ENCODE data around the gene ABCE1.
A peak's percentile ranks its signal among the peaks of the same experiment; 100 is the strongest.

The ABCE1 gene

GRCh38 chr4:145177906-145178538, 79.9 kb downstream of the ABCE1 start:
- H3K27me3 ChIP-seq (ENCODE audit: low read depth, low read length), result no peaks in the 10 kb centered on the region
- peaks cover 15 to 18% of the 10 kb centered on the region in 2 donors for H3K4me1 ChIP-seq (ENCODE audit: control insufficient read depth in 1 of 2, insufficient read depth in 2 of 2, low read length in 2 of 2)
- peak overlapping the region; percentile 72 to 79 for H3K4me3 ChIP-seq (ENCODE audit: low read depth in 1 of 2, low read length in 2 of 2)

GRCh38 chr4:145178740-145179280, 80.7 kb downstream of the ABCE1 start:
- peaks cover 15 to 17% of the 10 kb centered on the region in 2 donors for H3K4me1 ChIP-seq (ENCODE audit: control insufficient read depth in 1 of 2, insufficient read depth in 2 of 2, low read length in 2 of 2)
- H3K36me3 ChIP-seq (ENCODE audit: control insufficient read depth in 1 of 2, insufficient read depth in 2 of 2, low read length in 2 of 2), result peaks cover 0 to 3% of the 10 kb centered on the region in 2 donors
- H3K4me3 ChIP-seq (ENCODE audit: low read depth in 1 of 2, low read length in 2 of 2), result peak overlapping the region; percentile 72 to 79
- no peaks in the 10 kb centered on the region for H3K9me3 ChIP-seq (ENCODE audit: control insufficient read depth in 1 of 2, low read length in 2 of 2)
- peak overlapping the region; percentile 95 for H3K27ac ChIP-seq (ENCODE audit: low read length)
- no peaks in the 10 kb centered on the region for H3K27me3 ChIP-seq (ENCODE audit: low read depth, low read length)

More at GRCh38 chr4:145177906-145178538, 79.9 kb downstream of the ABCE1 start:
- peaks cover 0 to 3% of the 10 kb centered on the region in 2 donors for H3K36me3 ChIP-seq (ENCODE audit: control insufficient read depth in 1 of 2, insufficient read depth in 2 of 2, low read length in 2 of 2)
- H3K27ac ChIP-seq (ENCODE audit: low read length), result peak overlapping the region; percentile 95
- no peaks in the 10 kb centered on the region for H3K9me3 ChIP-seq (ENCODE audit: control insufficient read depth in 1 of 2, low read length in 2 of 2)

Data from muscle layer of duodenum (tissue), 2 donors.